ENCODE data around the gene DENND1C. TPM values are rescaled to one million over a fixed set of nuclear protein-coding genes. Genes with fewer than 3 reads are reported as not detected.

DENND1C gene
- total and polyA plus RNA-seq, 2 donors from 2014 or later, result 2.6 to 8.2 TPM

GRCh38 chr19:6465006-6465405, 16.6 kb downstream of the DENND1C start:
- Histone ChIP-seq H3K9me3 (ENCODE audit: control insufficient read depth in 2 of 3, insufficient read depth in 1 of 3, low read length in 3 of 3) (no peaks in the 10 kb centered on the region), H3K36me3 (ENCODE audit: control insufficient read depth in 2 of 3, insufficient read depth in 3 of 3, low read length in 3 of 3) (peaks cover 0 to 8% (median 5%) of the 10 kb centered on the region in 3 donors)
- no peak for DNase-seq

GRCh38 chr19:6464070-6464873, 17.3 kb downstream of the DENND1C start, which contains the start of gene CRB3:
Gene CRB3 (plus strand): TSS chr19:6464271. CDS start chr19:6464702, 431 bp downstream.
- peak within 1 kb of the TSS in 2 of 3 donors; percentile 16 to 81 for H3K9ac ChIP-seq (ENCODE audit: low read length in 3 of 3)
- FAIRE-seq, result no peak
- intact Hi-C loops (cut with DNase I), result no loop called here
- H3K27me3 ChIP-seq (ENCODE audit: control insufficient read depth, insufficient read depth, low read length), result no peaks in the 10 kb centered on the region
- H3K4me1 ChIP-seq (ENCODE audit: control insufficient read depth in 2 of 3, insufficient read depth in 2 of 3, low read depth in 1 of 3, low read length in 3 of 3), result peaks cover 0 to 7% (median 0%) of the 10 kb centered on the region in 3 donors
- no peak for TF ChIP-seq CTCF (IDR thresholded peaks at IDR 0.05; ENCODE audit: borderline replicate concordance, extremely low read depth, insufficient read depth)
- H3K36me3 ChIP-seq (ENCODE audit: control insufficient read depth in 2 of 3, insufficient read depth in 3 of 3, low read length in 3 of 3), result peaks cover 0 to 8% (median 5%) of the 10 kb centered on the region in 3 donors
- H3K9me3 ChIP-seq (ENCODE audit: control insufficient read depth in 2 of 3, insufficient read depth in 1 of 3, low read length in 3 of 3), result no peaks in the 10 kb centered on the region
- peak within 1 kb of the TSS; percentile 84 to 95 for H3K27ac ChIP-seq (ENCODE audit: low read depth in 2 of 2, low read length in 2 of 2)
- DNase-seq, result peak; percentile 89 to 96 (median 90)
- H3K4me3 ChIP-seq (ENCODE audit: low read length in 3 of 3), result peak within 1 kb of the TSS; percentile 45 to 79 (median 68)

More at GRCh38 chr19:6465006-6465405, 16.6 kb downstream of the DENND1C start:
- no peak for FAIRE-seq
- Histone ChIP-seq H3K27ac (ENCODE audit: low read depth in 2 of 2, low read length in 2 of 2) (peak overlapping the region in 1 of 2 donors; percentile 95), H3K27me3 (ENCODE audit: control insufficient read depth, insufficient read depth, low read length) (no peaks in the 10 kb centered on the region), H3K4me1 (ENCODE audit: control insufficient read depth in 2 of 3, insufficient read depth in 2 of 3, low read depth in 1 of 3, low read length in 3 of 3) (peaks cover 0 to 4% (median 0%) of the 10 kb centered on the region in 3 donors), H3K9ac (ENCODE audit: low read length in 3 of 3) (peak overlapping the region in 2 of 3 donors; percentile 12 to 81), H3K4me3 (ENCODE audit: low read length in 3 of 3) (peak overlapping the region; percentile 12 to 79 (median 68))
- intact Hi-C loops (cut with DNase I), result no loop called here
- TF ChIP-seq CTCF (IDR thresholded peaks at IDR 0.05; ENCODE audit: borderline replicate concordance, extremely low read depth, insufficient read depth), result no peak

- H3K36me3 ChIP-seq (ENCODE audit: control insufficient read depth in 2 of 3, insufficient read depth in 3 of 3, low read length in 3 of 3), result peaks cover 0 to 2% (median 0%) of the 10 kb centered on the region in 3 donors
- no peaks in the 10 kb centered on the region for H3K27me3 ChIP-seq (ENCODE audit: control insufficient read depth, insufficient read depth, low read length)
- DNase-seq (peak; percentile 98 to 100 (median 99)), FAIRE-seq (peak; percentile 83)
- intact Hi-C loops (cut with DNase I), result no loop called here
- TF ChIP-seq CTCF (IDR thresholded peaks at IDR 0.05; ENCODE audit: borderline replicate concordance, extremely low read depth, insufficient read depth), result peak; percentile 33
- peak overlapping the region; percentile 88 to 91 for H3K27ac ChIP-seq (ENCODE audit: low read depth in 2 of 2, low read length in 2 of 2)
- H3K4me1 ChIP-seq (ENCODE audit: control insufficient read depth in 2 of 3, insufficient read depth in 2 of 3, low read depth in 1 of 3, low read length in 3 of 3), result peaks cover 0 to 12% (median 3%) of the 10 kb centered on the region in 3 donors
- peak overlapping the region; percentile 23 to 67 (median 60) for H3K9ac ChIP-seq (ENCODE audit: low read length in 3 of 3)
- H3K4me3 ChIP-seq (ENCODE audit: low read length in 3 of 3), result peak overlapping the region; percentile 77 to 94 (median 88)
- H3K9me3 ChIP-seq (ENCODE audit: control insufficient read depth in 2 of 3, insufficient read depth in 1 of 3, low read length in 3 of 3), result no peaks in the 10 kb centered on the region
Measured at GRCh38 chr19:6460099-6460884, 21.3 kb downstream of the DENND1C start.
